Measurements from ENCODE around the gene DHTKD1.
"Not testable (repeated sequence)": the region's sequence is repeated elsewhere in the genome, so short reads cannot be mapped to it uniquely, and the experiment has no call there.

The DHTKD1 gene

DNA sequence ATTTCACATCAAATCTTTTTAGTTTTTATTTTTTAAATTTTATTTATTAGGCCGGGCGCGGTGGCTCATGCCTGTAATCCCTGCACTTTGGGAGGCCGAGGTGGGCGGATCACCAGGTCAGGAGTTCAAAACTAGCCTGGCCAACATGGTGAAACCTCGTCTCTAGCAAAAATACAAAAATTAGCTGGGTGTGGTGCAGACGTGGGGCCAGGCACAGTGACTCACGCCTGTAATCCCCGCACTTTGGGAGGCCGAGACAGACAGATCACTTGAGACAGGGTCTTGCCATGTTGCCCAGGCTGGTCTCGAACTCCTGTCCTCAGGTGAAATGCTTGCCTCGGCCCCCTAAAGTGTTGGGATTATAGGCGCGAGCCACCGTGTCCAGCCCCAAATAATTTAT, 2.7 kb downstream of the DHTKD1 start:
- DNase-seq, result not testable (repeated sequence)

DNA sequence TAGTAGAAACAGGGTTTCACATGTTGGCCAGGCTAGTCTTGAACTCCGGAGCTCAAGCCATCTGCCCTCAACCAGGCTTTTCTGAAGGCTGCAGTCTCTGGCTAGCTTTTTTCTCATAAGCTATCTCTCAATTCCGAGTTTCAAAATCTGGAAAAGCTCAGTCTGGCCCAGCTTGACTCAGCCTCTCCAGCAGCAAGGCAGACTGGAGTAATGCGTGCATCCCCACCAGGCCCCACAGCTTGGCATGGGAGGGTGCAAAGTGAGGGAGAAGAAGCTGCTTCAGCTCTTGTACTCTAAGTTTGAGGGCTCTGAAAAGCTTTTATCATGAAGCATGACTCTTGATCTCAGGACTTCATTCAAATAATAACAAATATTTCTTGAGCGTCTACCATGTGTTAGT, 4.8 kb downstream of the DHTKD1 start:
- no peak for DNase-seq

DNA sequence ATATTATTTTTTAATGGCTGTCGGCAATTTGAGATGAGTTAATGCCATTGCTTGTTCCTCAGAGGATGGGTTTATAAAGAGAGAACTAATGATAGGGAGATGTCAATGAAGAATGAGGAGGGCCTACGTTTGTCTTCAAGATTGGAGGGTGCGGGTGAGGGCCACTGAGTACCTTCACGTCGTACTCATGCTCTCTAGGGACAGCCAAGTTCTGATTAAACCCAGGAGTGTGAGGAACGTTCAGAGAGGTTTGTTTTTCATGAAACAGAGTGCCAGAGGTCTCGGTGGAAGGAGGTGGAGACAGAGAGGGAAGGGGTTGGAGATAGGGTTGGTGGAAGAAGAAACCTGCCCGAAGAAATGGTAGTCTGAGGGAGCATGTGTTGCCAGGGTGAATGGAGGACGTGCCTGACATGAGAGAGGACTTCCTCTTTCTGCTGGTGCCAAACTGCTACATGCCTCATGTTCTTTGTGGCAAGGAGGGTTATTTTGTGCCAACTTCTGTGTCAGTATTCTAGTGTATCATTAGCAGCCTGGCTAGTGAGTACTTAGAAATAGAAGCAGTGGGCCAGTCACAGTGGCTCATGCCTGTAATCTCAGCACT, 8.9 kb downstream of the DHTKD1 start:
- DNase-seq, result peak; percentile 75 to 83

DNA sequence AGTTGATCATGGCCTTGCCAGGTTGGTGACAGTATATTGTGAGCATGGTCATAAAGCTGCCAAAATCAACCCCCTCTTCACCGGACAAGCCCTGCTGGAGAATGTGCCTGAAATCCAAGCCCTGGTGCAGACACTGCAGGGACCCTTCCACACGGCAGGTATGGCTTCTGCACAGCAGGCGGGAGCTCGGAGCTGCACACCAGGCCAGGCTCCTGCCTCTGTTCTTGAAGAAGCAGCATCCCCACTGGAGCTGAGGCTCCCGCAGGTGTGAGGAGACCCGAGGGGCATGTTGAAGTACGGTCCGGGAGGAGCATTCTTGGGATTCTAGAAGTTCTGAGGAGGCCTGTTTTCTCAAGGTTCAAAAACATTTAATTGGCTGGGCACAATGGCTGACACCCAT, 12.7 kb downstream of the DHTKD1 start:
- no peak for DNase-seq

DNA sequence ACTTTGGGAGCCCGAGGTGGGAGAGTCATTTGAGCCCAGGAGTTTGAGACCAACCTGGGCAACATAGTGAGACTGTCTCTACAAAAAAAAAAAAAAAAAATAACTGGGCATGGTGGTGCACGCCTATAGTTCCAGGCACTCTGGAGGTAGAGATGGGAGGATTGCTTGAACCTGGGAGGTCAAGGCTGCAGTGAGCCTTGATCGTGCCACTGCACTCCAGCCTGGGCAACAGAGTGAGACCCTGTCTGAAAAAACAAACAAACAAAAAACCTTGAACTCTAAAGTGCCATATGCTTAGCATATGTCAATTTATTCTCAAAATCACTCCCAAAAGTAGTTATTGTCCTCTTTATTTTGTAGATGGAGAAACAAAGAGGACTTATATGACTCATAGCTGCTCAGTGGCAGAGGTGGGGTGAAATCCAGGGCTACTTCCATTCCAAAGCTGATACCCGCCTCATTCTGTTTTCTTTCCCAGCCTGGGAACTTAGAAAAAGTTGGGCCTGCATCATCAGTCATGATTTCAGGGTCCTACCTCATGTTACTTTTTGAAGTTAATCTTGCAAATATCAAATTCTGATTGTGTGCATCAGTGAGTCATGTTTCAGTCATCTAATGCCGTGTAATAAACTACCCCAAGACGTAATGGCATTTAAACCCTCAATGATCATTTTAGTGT, 13.3 kb downstream of the DHTKD1 start:
- no peak for DNase-seq

DNA sequence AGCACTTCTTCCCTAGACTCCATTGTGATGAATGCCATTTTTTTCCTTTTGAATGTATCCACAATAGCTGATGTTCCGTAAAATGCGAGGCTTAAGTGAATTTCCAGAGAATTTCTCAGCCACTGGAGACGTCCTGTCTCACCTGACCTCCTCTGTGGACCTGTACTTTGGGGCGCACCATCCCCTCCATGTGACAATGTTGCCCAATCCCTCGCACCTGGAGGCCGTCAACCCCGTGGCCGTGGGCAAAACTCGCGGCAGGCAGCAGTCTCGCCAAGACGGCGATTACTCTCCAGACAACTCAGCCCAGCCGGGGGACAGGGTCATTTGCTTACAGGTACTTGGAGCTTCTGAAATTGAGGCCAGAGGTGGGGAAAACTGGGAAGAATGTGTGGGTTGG, 20.2 kb downstream of the DHTKD1 start:
- no peak for DNase-seq

DNA sequence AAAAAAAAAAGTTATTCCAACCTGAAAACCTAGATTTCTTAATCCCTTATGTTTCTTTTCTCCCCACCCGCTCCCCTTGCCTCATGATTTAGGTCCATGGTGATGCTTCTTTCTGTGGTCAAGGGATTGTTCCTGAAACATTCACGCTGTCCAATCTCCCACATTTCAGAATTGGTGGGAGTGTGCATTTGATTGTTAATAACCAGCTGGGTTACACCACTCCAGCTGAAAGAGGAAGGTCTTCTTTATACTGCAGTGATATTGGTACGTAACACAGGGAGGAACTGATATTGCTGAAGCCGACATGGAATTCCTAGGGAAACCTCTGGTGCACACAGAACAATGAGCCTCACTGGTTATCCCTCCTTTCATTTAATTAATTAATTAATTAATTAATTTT, 22.7 kb downstream of the DHTKD1 start:
- DNase-seq, result no peak

DNA sequence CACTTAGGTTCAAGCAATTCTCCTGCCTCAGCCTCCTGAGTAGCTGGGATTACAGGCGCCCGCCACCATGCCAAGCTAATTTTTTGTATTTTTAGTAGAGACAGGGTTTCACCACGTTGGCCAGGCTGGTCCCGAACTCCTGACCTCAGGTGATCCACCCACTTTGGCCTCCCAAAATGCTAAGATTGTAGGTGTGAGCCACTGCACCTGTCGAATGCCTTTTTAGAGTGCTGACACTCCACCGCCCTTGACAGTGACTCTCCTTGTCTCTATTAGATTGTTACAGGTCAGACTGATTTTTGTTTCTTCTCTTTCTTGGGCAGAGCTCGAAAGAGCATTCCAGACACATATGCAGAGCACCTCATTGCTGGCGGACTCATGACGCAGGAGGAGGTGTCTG, 28.6 kb downstream of the DHTKD1 start:
- not testable (repeated sequence) for DNase-seq

DNA sequence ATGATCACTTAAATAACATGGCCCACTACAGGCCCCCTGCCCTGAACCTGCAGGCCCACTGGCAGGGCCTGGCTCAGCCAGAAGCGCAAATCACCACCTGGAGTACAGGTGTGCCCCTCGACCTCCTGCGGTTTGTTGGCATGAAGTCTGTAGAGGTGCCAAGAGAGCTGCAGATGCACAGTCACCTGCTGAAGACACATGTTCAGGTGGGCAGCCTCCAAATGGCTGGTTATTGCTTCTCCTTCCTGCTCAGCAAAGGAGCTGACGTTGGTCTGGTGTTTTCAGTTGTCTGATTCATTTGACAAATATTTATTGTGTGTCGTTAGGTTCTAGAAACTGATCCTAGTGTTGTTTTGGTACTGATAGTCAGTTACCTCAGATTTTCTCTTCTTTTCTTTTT, 29.0 kb downstream of the DHTKD1 start:
- no peak for DNase-seq

DNA sequence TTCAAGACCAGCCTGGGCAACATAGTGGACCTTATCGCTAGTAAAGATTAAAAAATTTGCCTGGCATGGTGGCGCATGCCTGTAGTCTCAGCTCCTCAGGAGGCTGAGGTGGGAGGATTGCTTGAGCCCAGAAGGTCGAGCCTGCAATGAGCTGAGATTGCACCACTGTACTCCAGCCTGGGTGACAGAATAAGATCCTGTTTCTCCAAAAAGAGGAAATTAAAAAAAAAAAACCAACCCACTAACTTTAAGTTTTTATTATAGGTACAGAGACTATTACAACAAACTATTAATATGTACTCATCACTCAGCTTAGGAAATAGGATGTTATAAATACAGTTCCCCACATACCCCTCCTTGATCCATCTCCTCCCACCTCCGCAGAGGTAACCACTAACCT, 30.2 kb downstream of the DHTKD1 start:
- no peak for DNase-seq

DNA sequence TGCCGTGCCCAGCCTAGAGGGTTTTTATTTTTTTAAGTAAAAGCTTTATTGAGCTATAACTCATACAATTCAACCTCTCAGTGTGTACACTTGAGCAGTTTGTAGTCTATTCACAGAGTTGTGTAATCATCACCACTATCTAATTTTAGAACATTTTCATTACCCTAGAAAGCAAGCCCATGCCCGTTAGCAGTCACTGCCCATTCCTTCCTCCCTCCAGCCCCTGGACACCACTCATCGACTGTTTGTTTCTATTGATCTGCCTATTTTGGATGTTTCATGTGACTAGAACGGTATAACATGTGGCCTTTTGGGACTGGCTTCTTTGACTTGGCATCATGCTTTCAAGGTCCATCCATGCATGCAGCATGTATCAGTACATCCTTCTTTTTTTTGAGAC, 35.0 kb downstream of the DHTKD1 start:
- DNase-seq, result no peak

DNA sequence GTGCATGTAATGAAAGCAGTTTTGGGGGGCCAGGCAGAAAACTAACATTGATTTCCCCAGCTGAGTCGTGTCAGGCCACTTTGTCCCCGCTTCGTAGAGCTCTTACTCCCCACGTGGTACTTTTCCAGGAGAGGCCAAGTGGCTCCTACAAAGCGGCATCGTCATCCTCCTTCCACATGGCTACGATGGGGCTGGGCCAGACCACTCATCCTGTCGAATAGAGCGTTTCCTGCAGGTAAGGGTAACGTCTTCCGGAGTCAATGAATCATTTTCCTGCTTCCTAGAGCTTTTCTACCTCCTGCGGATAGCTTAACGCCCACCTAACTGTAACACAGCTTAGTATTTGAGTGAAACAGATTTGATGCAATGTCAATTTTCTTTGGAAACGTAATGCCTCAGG, 39.0 kb downstream of the DHTKD1 start:
- DNase-seq, result no peak

DNA sequence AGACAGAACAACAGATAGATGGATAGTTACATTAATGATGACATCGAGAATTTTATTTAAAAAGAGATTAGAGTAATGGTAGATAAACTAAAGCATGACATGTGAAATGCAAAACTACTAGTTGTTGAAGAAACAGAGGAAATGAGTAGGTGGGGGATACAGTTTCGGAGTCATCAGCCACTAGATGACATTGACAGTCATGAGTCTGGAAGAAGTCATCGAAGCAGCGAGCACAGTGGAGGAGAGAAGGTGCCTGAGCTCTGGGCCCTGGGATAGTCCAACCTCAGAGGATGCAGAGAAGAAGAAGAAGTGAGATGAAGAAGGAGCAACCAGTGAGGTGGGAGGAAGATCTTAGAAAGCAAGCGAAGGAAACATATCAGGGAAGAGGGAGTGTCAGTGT, 40.5 kb downstream of the DHTKD1 start:
- DNase-seq, result no peak

DNA sequence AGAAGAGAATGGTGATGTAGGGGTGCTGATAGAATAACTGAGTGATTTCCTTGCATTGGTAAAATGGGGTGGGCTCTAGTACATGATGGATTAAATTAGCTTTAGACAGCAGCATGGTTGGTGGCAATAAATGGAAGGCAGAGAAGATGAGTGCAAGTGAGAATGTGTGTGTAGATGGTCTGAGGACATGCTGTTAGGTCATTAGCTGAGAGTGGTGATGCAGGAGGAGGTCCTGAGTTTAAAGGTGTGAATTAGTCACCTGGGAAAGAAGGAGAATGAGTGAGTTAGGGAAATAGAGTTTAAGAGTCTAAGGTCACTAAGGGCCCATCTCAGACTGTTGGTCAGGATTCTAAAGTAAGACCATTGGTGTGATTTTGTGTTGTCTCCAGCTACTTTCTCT, 42.8 kb downstream of the DHTKD1 start:
- no peak for DNase-seq

DNA sequence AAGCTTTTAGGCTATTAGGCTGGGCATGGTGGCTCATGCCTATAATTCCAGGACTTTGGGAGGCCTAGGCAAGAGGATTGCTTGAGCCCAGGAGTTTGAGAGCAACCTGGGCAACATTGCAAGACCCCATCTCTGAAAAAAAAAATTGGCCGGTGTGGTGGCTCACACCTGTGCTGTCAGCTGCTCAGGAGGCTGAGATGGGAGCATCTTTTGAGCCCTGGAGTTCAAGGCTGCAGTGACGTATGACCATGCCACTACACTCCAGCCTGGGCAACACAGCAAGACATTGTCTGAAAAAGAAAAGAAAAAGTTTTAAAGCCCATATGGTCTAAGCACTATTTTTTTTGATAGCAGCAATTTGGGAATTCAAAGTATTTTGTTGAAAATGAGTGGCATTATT, 44.9 kb downstream of the DHTKD1 start:
- DNase-seq, result no peak

DNA sequence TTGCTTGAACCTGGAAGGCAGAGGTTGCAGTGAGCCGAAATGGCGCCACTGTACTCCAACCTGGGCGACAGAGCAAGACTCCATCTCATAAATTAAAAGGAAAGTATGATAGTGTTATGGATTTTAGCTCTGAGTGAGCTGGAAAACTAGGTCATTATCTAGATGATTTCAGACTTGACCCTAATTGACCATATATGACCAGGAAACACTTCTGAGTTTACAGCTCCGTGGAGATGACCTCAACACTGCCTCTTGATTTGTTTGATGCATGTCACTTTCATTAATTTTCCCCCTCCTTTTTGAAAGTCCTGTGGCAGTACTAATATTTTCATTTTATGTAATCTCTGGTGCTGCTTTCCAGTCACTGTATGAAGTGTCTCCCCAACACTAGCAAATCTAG, 52.9 kb downstream of the DHTKD1 start:
- DNase-seq, result no peak

DNA sequence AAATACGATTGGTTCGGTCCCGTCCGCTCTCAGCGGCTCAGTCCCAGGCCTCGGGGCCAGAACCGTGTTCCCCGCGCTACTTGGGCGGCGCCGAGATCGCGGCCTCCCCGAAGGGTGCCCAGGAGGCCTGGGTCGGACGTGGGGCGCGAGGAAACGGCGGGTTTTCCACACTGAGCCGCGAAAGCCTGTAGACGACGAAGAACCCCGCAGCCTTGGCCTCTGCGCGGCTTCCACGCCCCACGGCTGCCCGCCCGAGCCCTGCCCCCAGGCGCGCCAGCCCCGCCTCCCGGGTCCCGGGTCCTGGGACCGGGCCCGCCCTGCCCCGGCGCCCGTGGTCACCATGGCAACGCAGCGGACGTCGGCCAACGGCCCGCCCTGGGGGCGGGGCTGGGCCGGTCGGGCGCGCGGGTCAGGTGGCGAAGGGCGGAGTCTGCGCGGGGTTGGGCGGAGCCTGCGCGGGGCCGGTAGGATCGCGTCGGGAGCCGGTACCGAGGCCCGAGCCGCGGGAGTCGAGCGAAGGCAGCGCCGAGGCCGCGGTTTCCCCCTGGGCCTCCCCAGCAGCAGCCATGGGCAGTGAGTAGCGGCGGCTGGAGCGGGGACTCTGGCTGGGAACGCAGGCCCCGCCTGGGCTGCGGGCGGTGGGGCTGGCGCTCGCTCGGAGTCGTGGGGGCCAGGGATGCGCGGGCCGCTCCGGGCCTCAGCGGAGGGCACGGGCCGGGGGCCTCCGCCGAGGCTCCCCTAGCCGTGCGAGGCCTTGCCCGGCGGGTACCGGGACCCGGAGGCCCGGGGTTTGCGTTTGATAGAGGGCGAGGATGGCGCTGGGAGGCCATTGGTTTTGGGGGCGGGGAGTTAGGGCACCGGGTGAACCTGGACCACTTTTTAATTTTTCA, 60.7 kb downstream of the DHTKD1 start, which contains the start of gene SEC61A2:
Gene SEC61A2 (plus strand): TSS at position 456 of the 890 bp plus-strand sequence. CDS start 111 bp downstream, at position 567.
- peak; percentile 80 to 87 for DNase-seq

DNA sequence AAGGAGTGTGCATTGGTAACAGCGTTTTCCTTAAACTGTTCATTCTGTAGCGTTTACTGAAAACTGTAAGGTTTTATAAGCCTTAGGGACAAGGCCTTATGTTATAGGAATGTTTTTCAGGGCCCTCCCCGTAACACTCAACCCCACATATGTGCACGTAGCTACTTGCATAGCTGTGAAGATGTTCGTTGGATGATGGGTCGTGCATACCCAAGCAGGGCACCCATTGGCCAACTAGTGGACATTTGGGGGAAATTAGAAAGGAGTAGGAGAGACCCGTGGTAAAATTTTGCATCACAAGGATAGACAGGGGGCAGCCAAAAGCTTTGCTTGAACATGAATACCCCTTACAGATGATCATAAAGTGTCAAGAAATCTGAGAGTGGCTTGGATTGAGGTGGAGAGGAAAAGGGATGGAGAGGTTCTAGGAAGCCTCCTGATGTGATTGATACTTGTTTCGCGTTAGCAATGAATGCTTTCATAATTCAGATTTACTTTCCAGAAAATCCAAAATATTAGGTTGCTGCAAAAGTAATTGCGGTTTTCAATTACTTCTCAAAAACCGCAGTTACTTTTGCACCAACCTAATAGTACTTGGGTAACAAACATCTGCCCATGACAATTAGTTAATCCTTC, 61.6 kb downstream of the DHTKD1 start:
- peak; percentile 86 to 87 for DNase-seq

DNA sequence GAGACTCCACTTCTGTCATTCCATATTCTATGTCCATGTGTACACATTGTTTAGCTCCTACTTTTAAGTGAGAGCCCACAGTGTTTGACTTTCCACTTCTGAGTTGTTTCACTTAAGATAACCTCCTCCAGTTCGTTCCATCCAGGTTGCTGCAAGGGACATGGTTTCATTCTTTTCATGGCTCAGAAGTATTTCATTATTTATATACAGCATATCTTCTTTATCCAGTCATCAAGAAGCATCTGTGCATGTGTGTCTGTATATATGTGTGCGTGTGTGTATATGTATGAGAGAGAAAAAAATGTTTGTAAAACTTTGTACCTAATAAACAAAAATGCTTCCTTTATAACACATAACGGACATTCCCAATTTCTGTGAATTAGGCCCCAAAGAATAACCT, 66.9 kb downstream of the DHTKD1 start:
- DNase-seq, result no peak

DNA sequence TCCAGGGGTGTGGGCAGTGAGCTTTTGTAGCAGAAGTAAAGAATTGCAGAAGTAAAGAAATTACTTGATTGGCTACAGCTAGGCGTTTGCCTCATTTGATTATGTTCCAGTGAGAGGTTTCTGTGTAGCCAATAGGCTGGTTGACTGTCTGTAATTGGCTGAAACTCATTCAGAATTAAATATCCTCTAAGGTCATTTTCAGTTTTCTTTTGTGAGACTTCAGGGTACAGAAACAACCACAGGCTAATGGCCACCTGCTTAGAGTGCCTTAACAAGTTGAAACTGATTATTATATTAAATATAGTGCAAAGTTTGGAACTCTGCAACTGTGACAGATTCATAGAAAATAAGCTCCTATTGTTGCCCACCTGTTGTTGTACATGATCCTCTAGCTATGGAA, 71.3 kb downstream of the DHTKD1 start:
- no peak for DNase-seq

DNA sequence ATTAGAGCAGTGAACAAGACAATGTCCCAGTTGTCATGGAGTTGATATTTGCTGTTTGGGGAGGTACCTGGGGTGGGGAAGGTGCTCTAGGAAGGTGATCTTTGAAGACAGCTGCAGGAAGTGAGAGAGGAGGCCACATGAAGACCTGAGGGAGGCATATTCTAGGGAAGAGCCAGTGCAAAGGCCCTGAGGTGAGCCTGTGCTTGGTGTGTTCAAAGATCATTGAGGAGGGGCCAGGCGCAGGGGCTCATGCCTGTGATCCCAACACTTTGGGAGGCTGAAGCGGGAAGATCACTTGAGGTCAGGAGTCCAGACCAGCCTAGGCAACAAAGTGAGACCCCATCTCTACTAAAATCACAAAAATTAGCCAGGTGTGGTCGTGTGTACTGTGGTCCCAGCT, 75.8 kb downstream of the DHTKD1 start:
- no peak for DNase-seq

DNA sequence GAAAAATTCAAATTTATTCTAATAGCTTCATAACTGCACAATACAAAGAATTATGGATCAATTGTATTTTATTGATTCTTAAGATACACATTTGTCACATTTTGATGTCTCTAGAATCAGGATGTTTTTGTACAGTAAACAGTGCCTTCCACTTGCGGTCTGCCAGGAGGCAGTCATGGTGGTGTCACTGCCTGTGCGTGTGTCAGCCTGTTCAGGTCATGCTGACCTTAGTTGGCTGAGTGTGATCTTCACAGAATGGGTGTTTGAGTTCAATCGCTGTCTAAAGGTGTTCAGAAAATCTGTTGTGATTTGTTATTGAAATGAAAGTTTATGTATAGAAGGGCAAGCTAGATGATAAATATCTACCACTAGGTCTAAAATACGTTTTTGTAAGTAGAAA, 81.4 kb downstream of the DHTKD1 start:
- DNase-seq, result no peak

DNA sequence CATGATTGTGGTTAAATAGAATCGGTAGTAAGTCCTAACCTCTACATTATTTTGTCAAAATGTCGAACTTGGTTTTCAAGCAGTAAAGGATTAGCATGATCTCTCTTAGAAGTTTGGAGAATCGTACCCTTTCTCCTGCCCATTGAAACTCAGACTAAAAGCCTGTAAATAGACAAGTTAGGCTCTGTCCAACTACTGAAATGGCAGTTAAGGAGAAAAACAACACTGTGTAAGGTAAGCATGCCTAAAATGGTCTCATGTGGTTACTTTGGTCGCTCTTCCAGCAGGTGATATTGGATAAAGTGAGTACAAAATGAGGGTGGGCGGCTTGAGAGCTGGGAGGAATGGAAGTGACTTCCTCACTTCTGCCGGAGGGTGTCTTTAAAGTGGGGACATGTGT, 85.8 kb downstream of the DHTKD1 start:
- no peak for DNase-seq
